ENCODE measurements around the gene EGFLAM. TPM values are rescaled to one million over a fixed set of nuclear protein-coding genes. Genes with fewer than 3 reads are reported as not detected.

The EGFLAM gene
- total RNA-seq, 1 experiment from 2014 or later, result 0.33 TPM

- H3K23me2 ChIP-seq (ENCODE audit: insufficient read length, low read depth, low read length, poor library complexity, severe bottlenecking), result no peaks in the 10 kb centered on the region
- no peaks in the 10 kb centered on the region for H3K79me1 ChIP-seq (ENCODE audit: insufficient read depth, low read depth, low read length, poor library complexity, severe bottlenecking)
- H4K5ac ChIP-seq (ENCODE audit: insufficient read length, low read depth, low read length), result no peak overlapping the region
- no peak overlapping the region for H3K14ac ChIP-seq (ENCODE audit: insufficient read depth, low read length)
- no peak overlapping the region for H2BK20ac ChIP-seq (ENCODE audit: low read depth, low read length, poor library complexity, severe bottlenecking)
- H3K36me3 Mint-ChIP-seq (ENCODE audit: insufficient read depth in 1 of 3, low read depth in 3 of 3), result no peaks in the 10 kb centered on the region
- H3K9ac ChIP-seq (ENCODE audit: extremely low read depth, insufficient read length, low read length), result no peak overlapping the region
- no peak overlapping the region for H3K27ac Mint-ChIP-seq
- H3K56ac ChIP-seq (ENCODE audit: insufficient read length, low read depth, low read length), result no peak overlapping the region
- no peaks in the 10 kb centered on the region for H4K20me1 ChIP-seq (ENCODE audit: control insufficient read depth, insufficient read depth, insufficient read length)
- H2BK5ac ChIP-seq (ENCODE audit: insufficient read length, low read length), result no peak overlapping the region
- H3K9me3 ChIP-seq (ENCODE audit: control insufficient read depth, low read depth, low read length), result no peaks in the 10 kb centered on the region
- H3K4me1 ChIP-seq (ENCODE audit: insufficient read depth, low read length), result no peaks in the 10 kb centered on the region; the same call in 1 of the 2 replicates
- H3K27me3 Mint-ChIP-seq (ENCODE audit: low read depth), result peaks cover 5% of the 10 kb centered on the region; the same call in 1 of the 2 replicates
- H2BK12ac ChIP-seq (ENCODE audit: insufficient read length, low read depth, low read length), result no peak overlapping the region
- H4K8ac ChIP-seq (replicated peaks; ENCODE audit: insufficient read length, low read depth, low read length), result no peak overlapping the region
- H2BK15ac ChIP-seq (ENCODE audit: low read depth, low read length), result no peak overlapping the region
- DNase-seq, result no peak
- no peak overlapping the region for H3K27ac ChIP-seq (ENCODE audit: insufficient read length, low read depth, low read length)
- H3K4me3 Mint-ChIP-seq, result no peak overlapping the region
- no peak overlapping the region for H2BK120ac ChIP-seq (ENCODE audit: low read depth, low read length, poor library complexity, severe bottlenecking)
- no peak for TF ChIP-seq CTCF (conservative IDR thresholded peaks at IDR 0.05)
- no peak overlapping the region for H2AFZ ChIP-seq (ENCODE audit: low read length)
- H3K4me2 ChIP-seq (ENCODE audit: insufficient read depth, insufficient read length, low read length), result no peak overlapping the region
- H3K27me3 ChIP-seq (ENCODE audit: insufficient read depth, low read length), result no peaks in the 10 kb centered on the region
- H3K23ac ChIP-seq (ENCODE audit: insufficient read length, low read depth, low read length), result no peak overlapping the region
- H2AK5ac ChIP-seq (ENCODE audit: insufficient read length, low read length), result no peak overlapping the region
- WGBS (ENCODE audit: extremely low coverage, insufficient read length, low lambda C conversion rate), result no CpG with 5 or more reads among the region's 1 CpG
- no peak overlapping the region for H4K91ac ChIP-seq (ENCODE audit: insufficient read length, low read depth, low read length)
- no peak overlapping the region for H3K4ac ChIP-seq (ENCODE audit: low read depth, low read length)
- H3T11ph ChIP-seq (ENCODE audit: low read length), result no peak overlapping the region
- H3K18ac ChIP-seq (ENCODE audit: insufficient read length, low read depth, low read length), result no peak overlapping the region
- H3K4me1 Mint-ChIP-seq, result peaks cover 11 to 18% of the 10 kb centered on the region in 2 experiments
- no peaks in the 10 kb centered on the region for H3K9me3 Mint-ChIP-seq
- H3K79me2 ChIP-seq (ENCODE audit: insufficient read depth, low read length), result no peaks in the 10 kb centered on the region
Measured at GRCh38 chr5:38422622-38423021, 164.3 kb downstream of the EGFLAM start.
